GM08714 (cell line): Measurements from ENCODE around the gene CHM.
"Not testable (repeated sequence)": the region's sequence is repeated elsewhere in the genome, so short reads cannot be mapped to it uniquely, and the experiment has no call there.

Experiments
- H3K4me3 ChIP-seq: fragments of 200-500 bp; sonication (Bioruptor generic); 2 replicates; pipeline ENCODE4 v1.5.1; 2014; ENCODE audit warnings: mild to moderate bottlenecking, low read length, inconsistent platforms
- ZNF274 ChIP-seq: IDR thresholded peaks from 2 replicates; pipeline ENCODE4 v1.6.1; 2012; ENCODE audit warnings: mild to moderate bottlenecking, low read depth, low read length

The CHM gene, protein sequence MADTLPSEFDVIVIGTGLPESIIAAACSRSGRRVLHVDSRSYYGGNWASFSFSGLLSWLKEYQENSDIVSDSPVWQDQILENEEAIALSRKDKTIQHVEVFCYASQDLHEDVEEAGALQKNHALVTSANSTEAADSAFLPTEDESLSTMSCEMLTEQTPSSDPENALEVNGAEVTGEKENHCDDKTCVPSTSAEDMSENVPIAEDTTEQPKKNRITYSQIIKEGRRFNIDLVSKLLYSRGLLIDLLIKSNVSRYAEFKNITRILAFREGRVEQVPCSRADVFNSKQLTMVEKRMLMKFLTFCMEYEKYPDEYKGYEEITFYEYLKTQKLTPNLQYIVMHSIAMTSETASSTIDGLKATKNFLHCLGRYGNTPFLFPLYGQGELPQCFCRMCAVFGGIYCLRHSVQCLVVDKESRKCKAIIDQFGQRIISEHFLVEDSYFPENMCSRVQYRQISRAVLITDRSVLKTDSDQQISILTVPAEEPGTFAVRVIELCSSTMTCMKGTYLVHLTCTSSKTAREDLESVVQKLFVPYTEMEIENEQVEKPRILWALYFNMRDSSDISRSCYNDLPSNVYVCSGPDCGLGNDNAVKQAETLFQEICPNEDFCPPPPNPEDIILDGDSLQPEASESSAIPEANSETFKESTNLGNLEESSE

DNA sequence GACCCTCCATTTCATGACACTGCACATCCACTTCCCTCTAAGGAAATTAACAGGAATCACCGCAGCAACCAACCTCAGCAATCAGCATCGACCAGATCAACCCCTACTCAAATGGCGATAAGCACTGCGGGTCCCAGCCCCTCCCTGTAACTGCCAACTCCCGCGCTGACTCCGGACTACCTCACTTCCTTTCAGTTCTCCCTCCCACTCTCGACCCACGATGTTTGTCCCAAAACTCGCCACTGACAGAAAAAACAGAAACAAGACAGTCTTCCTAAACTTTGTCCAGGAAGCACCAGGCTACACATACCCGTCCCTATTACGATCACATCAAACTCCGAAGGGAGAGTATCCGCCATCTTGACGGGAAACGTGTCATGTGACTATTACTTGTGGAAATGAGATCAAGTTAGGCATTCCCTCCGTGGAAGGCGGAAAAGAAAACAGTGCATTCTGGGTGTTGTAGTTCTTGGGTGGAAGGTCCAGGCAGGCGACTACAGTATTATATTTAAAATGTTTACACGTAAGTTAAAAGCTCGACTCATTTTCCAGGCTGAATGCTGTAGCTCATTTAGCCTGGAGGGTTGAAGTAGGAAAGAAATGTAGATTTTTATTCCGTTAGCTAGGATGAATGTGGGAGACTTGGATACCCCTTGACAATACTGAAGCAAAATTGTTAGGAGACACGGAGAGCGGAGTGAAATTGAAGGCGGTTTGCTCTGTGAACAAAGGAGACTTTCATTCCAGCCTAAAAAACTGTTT lies at the start of gene CHM:
TSS of gene CHM (minus strand) at position 385 of the 762 bp plus-strand sequence. CDS start at position 359, 26 bp downstream.
- no peak for TF ChIP-seq ZNF274
- H3K4me3 ChIP-seq = peak within 1 kb of the TSS; percentile 80

- TF ChIP-seq ZNF274 = no peak
Measured at GRCh38 chrX:86078650-86079049, 31.3 kb upstream of the CHM start.

GRCh38 chrX:86066998-86067397 lies 19.6 kb upstream of the CHM start:
- no peak overlapping the region for H3K4me3 ChIP-seq
- TF ChIP-seq ZNF274 = no peak

More at GRCh38 chrX:86078650-86079049, 31.3 kb upstream of the CHM start:
- H3K4me3 ChIP-seq = no peak overlapping the region

DNA sequence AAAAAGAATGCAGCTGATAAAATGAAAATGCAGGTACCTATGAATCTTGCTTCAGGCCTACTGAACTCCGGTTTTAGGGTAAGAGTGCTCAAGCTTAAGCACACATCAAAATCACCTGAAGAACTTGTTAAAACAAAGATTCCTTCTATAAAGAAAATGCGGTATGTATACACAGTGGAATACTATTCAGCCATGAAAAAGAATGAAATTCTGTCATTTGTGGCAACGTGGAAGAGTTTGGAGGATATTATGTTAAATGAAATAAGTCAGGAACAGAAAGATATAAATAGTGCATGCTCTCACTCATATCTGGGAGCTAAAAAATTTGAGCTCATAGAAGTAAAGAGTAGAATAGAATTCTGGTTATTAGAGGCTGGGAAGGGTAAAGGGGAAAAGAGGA lies 14.0 kb upstream of the CHM start:
- H3K4me3 ChIP-seq = no peak overlapping the region
- TF ChIP-seq ZNF274 = no peak

GRCh38 chrX:86051741-86052140 lies 4.4 kb upstream of the CHM start:
- TF ChIP-seq ZNF274 = no peak
- no peak overlapping the region for H3K4me3 ChIP-seq

DNA sequence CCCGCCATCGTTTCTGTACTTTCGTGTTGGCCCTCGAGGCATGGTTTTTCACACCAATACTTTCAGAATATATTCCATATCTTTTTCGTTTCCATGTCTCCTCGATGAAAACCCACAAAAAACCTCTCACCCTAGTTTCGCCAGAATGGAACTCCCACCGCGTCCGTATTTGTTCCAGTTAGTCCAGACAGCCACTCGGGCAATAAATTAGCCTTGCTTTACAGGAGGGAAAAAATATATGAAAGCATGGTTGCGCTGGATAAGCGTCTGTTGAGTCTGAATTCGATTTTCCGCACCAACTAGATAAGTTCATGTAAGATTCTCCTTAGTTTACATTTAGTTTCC lies 550 bp upstream of the CHM start:
- H3K4me3 ChIP-seq = peak overlapping the region; percentile 80
- no peak for TF ChIP-seq ZNF274

GRCh38 chrX:86044216-86044615 lies 3.1 kb downstream of the CHM start:
- TF ChIP-seq ZNF274 = no peak
- H3K4me3 ChIP-seq = no peak overlapping the region

DNA sequence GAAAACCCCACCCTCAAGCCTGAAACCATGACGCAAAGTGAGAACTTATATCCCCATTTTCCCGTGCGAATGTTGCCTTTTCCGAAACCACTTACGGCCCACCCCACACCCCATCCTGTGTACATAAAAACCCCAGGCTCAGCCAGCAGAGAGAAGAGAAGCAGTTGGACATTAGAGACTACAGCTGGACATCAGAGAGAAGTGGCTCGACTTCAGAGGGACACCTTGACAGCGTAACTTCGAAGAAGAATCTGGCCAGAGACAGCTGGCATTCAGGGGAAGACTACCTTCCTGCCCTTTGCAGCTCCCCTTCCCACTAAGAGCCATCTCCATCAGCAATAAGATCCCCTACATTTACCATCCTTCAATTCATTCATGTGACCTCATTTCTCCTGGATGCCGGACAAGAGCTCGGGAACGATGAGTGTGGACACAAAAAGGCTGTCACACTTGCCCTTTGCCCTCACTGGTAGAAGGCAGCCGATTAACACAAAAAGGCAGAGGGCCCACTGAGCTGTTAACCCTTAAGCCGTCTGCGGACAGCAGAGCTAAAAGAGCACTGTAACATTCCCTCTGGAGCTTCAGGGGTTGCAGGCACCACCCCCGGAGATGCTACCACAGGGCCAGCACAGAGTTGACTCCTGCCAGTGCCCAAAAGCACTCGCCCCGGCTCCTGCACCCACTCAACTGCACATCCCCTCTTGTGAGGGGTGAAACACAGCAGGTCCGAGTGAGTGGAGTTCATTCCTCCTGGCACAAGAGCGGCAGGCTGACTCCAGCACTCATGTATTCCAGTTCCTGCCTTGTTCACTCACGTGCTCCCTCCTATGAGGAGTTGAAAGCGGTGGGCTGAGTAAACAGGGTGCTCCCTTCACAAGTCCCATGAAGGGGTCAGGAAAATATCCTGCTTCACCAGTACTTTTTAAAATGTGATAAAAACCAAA lies 7.5 kb downstream of the CHM start:
- no peak for TF ChIP-seq ZNF274
- H3K4me3 ChIP-seq = no peak overlapping the region

DNA sequence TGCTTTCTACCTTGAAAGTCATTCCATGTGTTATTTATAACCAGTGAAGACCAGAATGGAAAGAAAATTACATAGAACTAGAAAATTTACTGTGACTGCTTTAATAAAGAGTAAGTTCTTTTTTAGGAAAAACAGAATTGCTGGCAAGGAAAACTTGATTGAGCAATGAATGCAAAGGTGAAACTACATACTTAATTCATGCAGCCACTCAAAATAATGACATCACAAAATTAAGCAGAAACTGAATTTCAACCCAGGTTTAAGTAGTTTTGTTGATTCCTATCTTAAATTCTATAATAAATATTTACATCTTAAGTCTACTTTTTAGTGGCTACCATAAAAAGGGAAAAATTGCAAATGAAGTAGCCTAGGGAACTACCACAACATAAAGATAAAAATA lies 14.0 kb downstream of the CHM start:
- TF ChIP-seq ZNF274 = no peak

GRCh38 chrX:86028681-86029080 lies 18.7 kb downstream of the CHM start:
- no peak overlapping the region for H3K4me3 ChIP-seq
- no peak for TF ChIP-seq ZNF274

More for the DNA sequence above, 14.0 kb downstream of the CHM start:
- no peak overlapping the region for H3K4me3 ChIP-seq

DNA sequence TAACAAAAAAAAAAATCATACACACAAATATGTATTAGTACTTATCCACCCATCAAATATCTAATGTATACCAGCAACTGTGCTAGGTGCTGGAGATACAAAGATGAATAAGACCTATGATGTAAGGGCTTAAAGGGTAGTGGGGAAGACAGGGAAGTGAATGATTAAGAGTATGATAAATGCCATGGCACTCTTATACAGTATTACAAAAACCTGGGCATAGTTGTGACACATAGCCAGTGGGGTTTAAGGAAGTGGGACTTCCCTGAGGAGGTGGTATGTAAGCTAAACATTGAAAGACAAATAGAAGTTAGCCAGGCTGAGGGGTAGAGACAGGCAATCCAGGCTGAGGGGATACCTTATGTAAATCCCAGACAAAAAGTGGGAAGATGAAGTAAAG lies 23.5 kb downstream of the CHM start:
- H3K4me3 ChIP-seq = no peak overlapping the region
- TF ChIP-seq ZNF274 = no peak

GRCh38 chrX:86021652-86022289 lies 25.6 kb downstream of the CHM start:
- no peak overlapping the region for H3K4me3 ChIP-seq
- no peak for TF ChIP-seq ZNF274

GRCh38 chrX:86016139-86016538 lies 31.2 kb downstream of the CHM start:
- TF ChIP-seq ZNF274 = no peak
- no peak overlapping the region for H3K4me3 ChIP-seq

GRCh38 chrX:86014959-86015358 lies 32.4 kb downstream of the CHM start:
- H3K4me3 ChIP-seq = not testable (repeated sequence)
